C4-2B (cell line): ENCODE data around the gene RBM39.
"Not testable (repeated sequence)": the region's sequence is repeated elsewhere in the genome, so short reads cannot be mapped to it uniquely, and the experiment has no call there.

Source experiments
- H3K27ac ChIP-seq: fragments of 450-650 bp; 2 replicates; pipeline ENCODE4 v1.5.1; 2017
- CTCF ChIP-seq: fragments of 450-650 bp; conservative IDR thresholded peaks from 2 replicates; pipeline ENCODE4 v1.5.1; 2017; ENCODE audit warnings: mild to moderate bottlenecking
- ZFX ChIP-seq: fragments of 450-650 bp; IDR thresholded peaks from 2 replicates; pipeline ENCODE4 v1.6.1; 2017

RBM39 gene

GRCh38 chr20:35766843-35767242 is 24.8 kb upstream of the RBM39 start:
- H3K27ac ChIP-seq: no peak overlapping the region
- TF ChIP-seq ZFX: no peak
- no peak for TF ChIP-seq CTCF

- not testable (repeated sequence) for H3K27ac ChIP-seq
These were observed 22.9 kb upstream of the RBM39 start for GRCh38 chr20:35764936-35765335.

- TF ChIP-seq CTCF (no peak), ZFX (no peak)
- no peak overlapping the region for H3K27ac ChIP-seq
These were observed 20.4 kb upstream of the RBM39 start for GRCh38 chr20:35762461-35762860.

GRCh38 chr20:35761548-35761947 is 19.5 kb upstream of the RBM39 start:
- H3K27ac ChIP-seq: not testable (repeated sequence)

- TF ChIP-seq ZFX (no peak), CTCF (no peak)
- H3K27ac ChIP-seq: no peak overlapping the region
These were observed 15.1 kb upstream of the RBM39 start for GRCh38 chr20:35757098-35757705.

GRCh38 chr20:35756404-35756803 is 14.3 kb upstream of the RBM39 start:
- TF ChIP-seq CTCF (no peak), ZFX (no peak)
- H3K27ac ChIP-seq: no peak overlapping the region

- TF ChIP-seq ZFX: no peak
- TF ChIP-seq CTCF: no peak
- H3K27ac ChIP-seq: no peak overlapping the region
These were observed 8.6 kb upstream of the RBM39 start for GRCh38 chr20:35750611-35751010.

GRCh38 chr20:35744492-35744841 is 2.4 kb upstream of the RBM39 start:
- not testable (repeated sequence) for H3K27ac ChIP-seq

- TF ChIP-seq CTCF (no peak), ZFX (no peak)
- peak overlapping the region; percentile 99 for H3K27ac ChIP-seq
These were observed 1.8 kb upstream of the RBM39 start for GRCh38 chr20:35743693-35744491.
